GM12878 (cell line): ENCODE measurements around the gene NAA38. TPM values are rescaled to one million over a fixed set of nuclear protein-coding genes. Genes with fewer than 3 reads are reported as not detected.

Experiments used
- ATAC-seq: fragments of 200-7000 bp; cut with Tn5 transposase; 3 replicates; pipeline ENCODE4 v1.9.1; 2020; ENCODE audit warnings: mild to moderate bottlenecking, moderate library complexity
- BruUV-seq: library from RNA; stranded (reverse); fragments of 400-500 nt; replicated peaks from 2 replicates; lab custom pipeline; 2021; lab: Mats Ljungman, UMichigan
- CTCF ChIA-PET: fragments of 300-600 bp; sonication (Branson Sonifier 250); formaldehyde crosslinking; extraction: SDS; loops from one replicate; lab custom pipeline; 2021; ENCODE audit warnings: inconsistent platforms; lab: Yijun Ruan, JAX
- POLR2A ChIA-PET: fragments of 350-600 bp; formaldehyde crosslinking; extraction: SDS; loops from one replicate; lab custom pipeline; 2021; ENCODE audit warnings: inconsistent platforms; lab: Charles Lee
- RAD21 ChIA-PET: fragments of 300-600 bp; sonication (Branson Sonifier 250); formaldehyde crosslinking; loops from one replicate; lab custom pipeline; 2023; ENCODE audit warnings: antibody characterized with exemption; ENCODE audit not compliant: unreplicated experiment; lab: Charles Lee
- SMC1A ChIA-PET: fragments of 300-600 bp; sonication (Branson Sonifier 250); formaldehyde crosslinking; loops from one replicate; lab custom pipeline; 2023; ENCODE audit not compliant: unreplicated experiment, uncharacterized antibody; lab: Charles Lee
- DNase-seq: peaks from one replicate; pipeline ENCODE4 v3.0.0-alpha.2; 2011; ENCODE audit warnings: low read depth, low spot score
- FAIRE-seq: peaks from 3 replicates; lab custom pipeline; 2011; peaks lifted over from hg19 to GRCh38; lab: Jason Lieb, UNC
- H2AFZ ChIP-seq: 2 replicates; pipeline ENCODE4 v1.6.0; 2011; ENCODE audit warnings: low read depth, low read length, control low read depth; ENCODE audit not compliant: control insufficient read depth
- H3K27ac ChIP-seq: 2 replicates; pipeline ENCODE4 v1.5.1; 2011; ENCODE audit warnings: control low read depth; ENCODE audit not compliant: control insufficient read depth, insufficient read depth
- H3K27me3 ChIP-seq, 2 experiments: replicated peaks in 1 of 2; 2 replicates each; pipeline versions ENCODE4 v1.6.0 to v1.6.1; 2011; ENCODE audit warnings: low read length in 1 of 2; ENCODE audit not compliant: control insufficient read depth in 2 of 2, insufficient read depth in 2 of 2
- H3K36me3 ChIP-seq, 2 experiments: 2 replicates each; pipeline ENCODE4 v1.5.1; 2011; ENCODE audit warnings: low read length in 1 of 2; ENCODE audit not compliant: control insufficient read depth in 2 of 2, insufficient read depth in 2 of 2
- H3K4me1 ChIP-seq: 2 replicates; pipeline ENCODE4 v1.6.1; 2011; ENCODE audit warnings: mild to moderate bottlenecking, low read length, moderate library complexity, mixed read lengths; ENCODE audit not compliant: control insufficient read depth, insufficient read depth
- H3K4me2 ChIP-seq: 2 replicates; pipeline ENCODE4 v1.6.0; 2011; ENCODE audit warnings: control low read depth; ENCODE audit not compliant: control insufficient read depth, insufficient read depth
- H3K4me3 ChIP-seq: fragments of 200-600 bp; sonication (generic); 2 replicates; pipeline ENCODE4 v1.5.1; 2016
- H3K79me2 ChIP-seq: 2 replicates; pipeline ENCODE4 v1.6.0; 2011; ENCODE audit warnings: low read length; ENCODE audit not compliant: control insufficient read depth, insufficient read depth
- H3K9ac ChIP-seq: 2 replicates; pipeline ENCODE4 v1.8.0; 2011; ENCODE audit warnings: low read length, control low read depth, mixed read lengths; ENCODE audit not compliant: control insufficient read depth, insufficient read depth
- H3K9me3 ChIP-seq: replicated peaks from 3 replicates; pipeline ENCODE4 v1.5.1; 2011; ENCODE audit warnings: mild to moderate bottlenecking, low read length; ENCODE audit not compliant: control insufficient read depth, insufficient read depth
- H4K20me1 ChIP-seq: 2 replicates; pipeline ENCODE4 v1.6.0; 2011; ENCODE audit not compliant: control insufficient read depth, insufficient read depth
- EP300 ChIP-seq, 2 experiments: fragments of 150-350 bp in 1 of 2; IDR thresholded peaks; 2 replicates each; pipeline ENCODE4 v1.6.1; 2011 to 2012; ENCODE audit warnings: low read depth in 2 of 2, low read length in 2 of 2, borderline replicate concordance in 1 of 2, improper control_type of control experiment in 1 of 2, inconsistent platforms in 1 of 2; ENCODE audit not compliant: control insufficient read depth in 1 of 2
- FOS ChIP-seq: IDR thresholded peaks from 3 replicates; pipeline ENCODE4 v1.6.1; 2011; ENCODE audit warnings: borderline replicate concordance; ENCODE audit not compliant: insufficient read length; ENCODE audit errors: extremely low read depth
- NFIC ChIP-seq: IDR thresholded peaks from 2 replicates; pipeline ENCODE4 v1.6.1; 2012; ENCODE audit warnings: low read depth, mild to moderate bottlenecking, inconsistent platforms, low read length, moderate library complexity
- PKNOX1 ChIP-seq: fragments of 450-650 bp; IDR thresholded peaks from 2 replicates; pipeline ENCODE4 v1.6.1; 2016; ENCODE audit warnings: mild to moderate bottlenecking
- RBBP5 ChIP-seq: fragments of 200-600 bp; sonication (generic); conservative IDR thresholded peaks from 2 replicates; pipeline ENCODE4 v1.6.1; 2016
- RELB ChIP-seq: fragments of 450-650 bp; IDR thresholded peaks from 2 replicates; pipeline ENCODE4 v1.6.1; 2017; ENCODE audit warnings: low read depth, mild to moderate bottlenecking, moderate library complexity
- RFX5 ChIP-seq: IDR thresholded peaks from 2 replicates; pipeline ENCODE4 v1.6.1; 2011; ENCODE audit warnings: low read depth, low read length, improper control_type of control experiment
- SKIL ChIP-seq: fragments of 450-650 bp; IDR thresholded peaks from 2 replicates; pipeline ENCODE4 v1.6.1; 2017; ENCODE audit warnings: mild to moderate bottlenecking, low read depth, inconsistent platforms; ENCODE audit not compliant: poor library complexity, severe bottlenecking
- ZBED1 ChIP-seq: IDR thresholded peaks from 2 replicates; pipeline ENCODE4 v1.6.1; 2016; ENCODE audit warnings: borderline replicate concordance
- ZNF207 ChIP-seq: fragments of 450-650 bp; IDR thresholded peaks from 2 replicates; pipeline ENCODE4 v1.6.1; 2014; ENCODE audit warnings: antibody characterized with exemption, mild to moderate bottlenecking, borderline replicate concordance
- WGBS: methylation state at CpG from one replicate; pipeline ENCODE4 v1.1.6; 2016; ENCODE audit warnings: low lambda C conversion rate; ENCODE audit not compliant: insufficient replicate concordance, insufficient coverage; ENCODE audit errors: missing lambda C conversion rate; 5-methylcytosine and 5-hydroxymethylcytosine counted together
- in situ Hi-C: fragments of 300-500 bp; cut with MboI; formaldehyde crosslinking; loops from 9 replicates; pipeline ENCODE4 v1.14.3; 2018; ENCODE audit warnings: mixed read lengths
- intact Hi-C: fragments of 100-400 bp; cut with micrococcal nuclease; formaldehyde crosslinking; loops from one replicate; pipeline ENCODE4 v1.14.2; 2022; ENCODE audit not compliant: unreplicated experiment
- polyA plus RNA-seq, 11 experiments: library from polyadenylated mRNA; depleted of rRNA in 4 of 11; unstranded in 6 of 11; stranded (reverse) in 5 of 11; fragments of >200 nt; fragmentation: Nextera tagmentation in 4 of 11; fragmentation: Illumina TruSeq in 1 of 11; extraction: Ambion mirVana in 4 of 11; extraction: Trizol in 1 of 11; gene quantifications; 1 replicate in 1 of 11; 2 replicates in 10 of 11; pipeline versions ENCODE4 v1.2.1 to v1.2.3, GENCODE V29; 2011 to 2016; ENCODE audit warnings: inconsistent platforms in 2 of 11, missing spikeins in 2 of 11, low read depth in 1 of 11
- total RNA-seq, 4 experiments: library from RNA; depleted of rRNA in 3 of 4; stranded (reverse); fragments of >200 nt in 3 of 4; fragmentation: Illumina TruSeq in 1 of 4; extraction: Trizol in 1 of 4; gene quantifications; 2 replicates each; pipeline versions ENCODE4 v1.2.1 to v1.2.3, GENCODE V29; 2013 to 2021

NAA38 gene
- total and polyA plus RNA-seq, 10 of the 15 experiments (the other 5 are each of a cell fraction or from before 2014, with no cell fraction given), result 31.5 to 337 (median 215) TPM

- CTCF ChIA-PET, result no interaction called here
These were observed 36.0 kb upstream of the NAA38 start for GRCh38 chr17:7893187-7893880.

GRCh38 chr17:7889166-7889955, 32.0 kb upstream of the NAA38 start:
- RAD21 ChIA-PET, result no interaction called here
- WGBS, result 78% methylated on average over 11 of the region's 11 CpGs
- Histone ChIP-seq H3K36me3 (peaks cover 16 to 17% of the 10 kb centered on the region in 2 experiments; a peak in 3 of 4 replicates), H2AFZ (no peak overlapping the region), H3K9me3 (no peaks in the 10 kb centered on the region), H3K79me2 (peaks cover 43% of the 10 kb centered on the region), H3K4me2 (no peak overlapping the region; the same call in 1 of the 2 replicates), H3K4me3 (0 out of 2 replicates have a peak overlapping the region, but pooled peaks have one; percentile 88), H4K20me1 (no peaks in the 10 kb centered on the region), H3K4me1 (peaks cover 6% of the 10 kb centered on the region), H3K9ac (no peak overlapping the region; the same call in 1 of the 2 replicates), H3K27me3 (no peaks in the 10 kb centered on the region), H3K27ac (no peak overlapping the region)
- ATAC-seq, result no peak
- DNase-seq, result no peak
- POLR2A ChIA-PET, result interaction anchor here (0.6 kb wide), 1 partner anchor 355 kb away, joined by 3 read pairs; no protein-coding TSS in a partner anchor
- in situ Hi-C loops (no loop called here), intact Hi-C loops (no loop called here)
- BruUV-seq, result no TSS peak
- CTCF ChIA-PET, result interaction anchor here (1.5 kb wide), 2 partner anchors 18 to 26 kb away, joined by 3 read pairs; no protein-coding TSS in a partner anchor
- FAIRE-seq, result no peak
- SMC1A ChIA-PET, result no interaction called here
- TF ChIP-seq FOS (no peak), SKIL (no peak), NFIC (no peak), PKNOX1 (no peak), EP300 (IDR thresholded peaks at IDR 0.05; ENCODE audit: borderline replicate concordance in 1 of 2, control insufficient read depth in 1 of 2, low read depth in 2 of 2, low read length in 2 of 2) (no peak), ZNF207 (no peak), RELB (no peak)

More at GRCh38 chr17:7893187-7893880, 36.0 kb upstream of the NAA38 start:
- no peak for FAIRE-seq
- Histone ChIP-seq H3K79me2 (peaks cover 10% of the 10 kb centered on the region), H3K9ac (no peak overlapping the region), H3K27me3 (no peaks in the 10 kb centered on the region), H3K36me3 (peaks cover 25 to 35% of the 10 kb centered on the region in 2 experiments), H3K4me2 (no peak overlapping the region), H3K27ac (no peak overlapping the region), H3K4me3 (no peak overlapping the region), H3K9me3 (no peaks in the 10 kb centered on the region), H3K4me1 (peaks cover 3% of the 10 kb centered on the region), H4K20me1 (no peaks in the 10 kb centered on the region), H2AFZ (no peak overlapping the region)
- no TSS peak for BruUV-seq
- WGBS, result 77% methylated on average over 12 of the region's 15 CpGs
- ChIA-PET RAD21 (no interaction called here), SMC1A (no interaction called here), POLR2A (no interaction called here)
- intact Hi-C loops (no loop called here), in situ Hi-C loops (no loop called here)
- no peak for TF ChIP-seq RBBP5
- TF ChIP-seq ZBED1, result no peak
- TF ChIP-seq RFX5, result no peak
- ATAC-seq, result no peak
- DNase-seq, result no peak
